Measurements from ENCODE around the gene NFIC.
"Not testable (repeated sequence)": the region's sequence is repeated elsewhere in the genome, so short reads cannot be mapped to it uniquely, and the experiment has no call there.

DNA sequence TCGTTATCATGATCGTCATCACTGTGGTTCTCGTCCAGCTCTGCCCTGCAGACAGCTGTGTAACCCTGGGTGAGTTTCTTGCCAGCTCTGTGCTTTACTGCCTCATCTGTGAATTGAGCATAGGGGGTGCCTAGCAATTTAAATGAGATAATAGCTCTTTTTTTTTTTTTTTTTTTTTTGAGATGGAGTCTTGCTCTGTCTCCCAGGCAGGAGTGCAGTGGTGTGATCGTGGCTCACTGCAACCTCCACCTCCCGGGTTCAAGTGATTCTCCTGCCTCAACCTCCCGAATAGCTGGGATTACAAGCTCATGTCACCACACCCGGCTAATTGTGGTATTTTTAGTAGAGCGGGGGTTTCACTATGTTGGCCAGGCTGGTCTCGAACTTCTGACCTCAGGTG lies 25.5 kb downstream of the NFIC start:
- TF ChIP-seq, protein P1, sequence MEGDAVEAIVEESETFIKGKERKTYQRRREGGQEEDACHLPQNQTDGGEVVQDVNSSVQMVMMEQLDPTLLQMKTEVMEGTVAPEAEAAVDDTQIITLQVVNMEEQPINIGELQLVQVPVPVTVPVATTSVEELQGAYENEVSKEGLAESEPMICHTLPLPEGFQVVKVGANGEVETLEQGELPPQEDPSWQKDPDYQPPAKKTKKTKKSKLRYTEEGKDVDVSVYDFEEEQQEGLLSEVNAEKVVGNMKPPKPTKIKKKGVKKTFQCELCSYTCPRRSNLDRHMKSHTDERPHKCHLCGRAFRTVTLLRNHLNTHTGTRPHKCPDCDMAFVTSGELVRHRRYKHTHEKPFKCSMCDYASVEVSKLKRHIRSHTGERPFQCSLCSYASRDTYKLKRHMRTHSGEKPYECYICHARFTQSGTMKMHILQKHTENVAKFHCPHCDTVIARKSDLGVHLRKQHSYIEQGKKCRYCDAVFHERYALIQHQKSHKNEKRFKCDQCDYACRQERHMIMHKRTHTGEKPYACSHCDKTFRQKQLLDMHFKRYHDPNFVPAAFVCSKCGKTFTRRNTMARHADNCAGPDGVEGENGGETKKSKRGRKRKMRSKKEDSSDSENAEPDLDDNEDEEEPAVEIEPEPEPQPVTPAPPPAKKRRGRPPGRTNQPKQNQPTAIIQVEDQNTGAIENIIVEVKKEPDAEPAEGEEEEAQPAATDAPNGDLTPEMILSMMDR (IDR thresholded peaks at IDR 0.05; ENCODE audit: insufficient read depth, low read depth, low read length) = not testable (repeated sequence)
- not testable (repeated sequence) for TF ChIP-seq EZH2 (IDR thresholded peaks at IDR 0.05; ENCODE audit: insufficient read depth, low read length)

Measured in astrocyte (in vitro differentiated cells and primary cell).